IMR-90 (cell line): ENCODE data around the gene IL21. TPM values are rescaled to one million over a fixed set of nuclear protein-coding genes. Genes with fewer than 3 reads are reported as not detected.

ENCODE experiments used
- ATAC-seq: fragments of 200-7000 bp; cut with Tn5 transposase; 2 replicates; pipeline ENCODE4 v1.9.1; 2020; ENCODE audit warnings: low read depth, mild to moderate bottlenecking, moderate library complexity
- BruUV-seq: library from RNA; stranded (reverse); fragments of 400-500 nt; replicated peaks from 2 replicates; lab custom pipeline; 2021; lab: Mats Ljungman, UMichigan
- CTCF ChIA-PET: fragments of 300-600 bp; formaldehyde crosslinking; extraction: SDS; loops from one replicate; lab custom pipeline; 2021; ENCODE audit warnings: antibody characterized with exemption; lab: Yijun Ruan, JAX
- POLR2A ChIA-PET: fragments of 300-600 bp; sonication (Branson Sonifier 250); formaldehyde crosslinking; loops from one replicate; lab custom pipeline; 2022; ENCODE audit warnings: antibody characterized with exemption; ENCODE audit not compliant: unreplicated experiment; lab: Charles Lee
- DNase-seq: peaks from one replicate; pipeline ENCODE4 v3.0.0; 2013
- H2AFZ ChIP-seq: replicated peaks from 2 replicates; pipeline ENCODE3; 2013; ENCODE audit warnings: low read length, mild to moderate bottlenecking; ENCODE audit not compliant: poor library complexity
- H2AK5ac ChIP-seq: 2 replicates; pipeline ENCODE4 v1.6.1; 2013; ENCODE audit warnings: low read depth, low read length, inconsistent platforms
- H2AK9ac ChIP-seq: replicated peaks from 2 replicates; pipeline ENCODE3; 2013; ENCODE audit warnings: mild to moderate bottlenecking, low read depth, low read length, moderate library complexity; ENCODE audit not compliant: poor library complexity
- H2BK120ac ChIP-seq: 2 replicates; pipeline ENCODE4 v1.6.1; 2013; ENCODE audit warnings: low read depth, low read length, inconsistent platforms
- H2BK15ac ChIP-seq: 3 replicates; pipeline ENCODE4 v1.6.1; 2013; ENCODE audit warnings: low read depth, low read length, inconsistent platforms
- H2BK20ac ChIP-seq: 2 replicates; pipeline ENCODE4 v1.6.1; 2013; ENCODE audit warnings: low read depth, mild to moderate bottlenecking, inconsistent platforms, low read length, moderate library complexity
- H2BK5ac ChIP-seq: 2 replicates; pipeline ENCODE4 v1.6.1; 2013; ENCODE audit warnings: mild to moderate bottlenecking, low read depth, low read length, inconsistent platforms; ENCODE audit not compliant: poor library complexity, severe bottlenecking
- H3K14ac ChIP-seq: replicated peaks from 2 replicates; pipeline ENCODE4 v1.6.1; 2013; ENCODE audit warnings: low read depth, low read length, inconsistent platforms
- H3K18ac ChIP-seq: 2 replicates; pipeline ENCODE4 v1.6.1; 2013; ENCODE audit warnings: low read depth, low read length, control low read depth
- H3K23ac ChIP-seq: 2 replicates; pipeline ENCODE4 v1.6.1; 2013; ENCODE audit warnings: low read depth, low read length, inconsistent platforms
- H3K27ac ChIP-seq: 2 replicates; pipeline ENCODE4 v1.5.1; 2013; ENCODE audit warnings: mild to moderate bottlenecking, control low read depth, low read length; ENCODE audit not compliant: insufficient read depth
- H3K27me3 ChIP-seq: 2 replicates; pipeline ENCODE4 v1.6.1; 2013; ENCODE audit warnings: low read length; ENCODE audit not compliant: control insufficient read depth, insufficient read depth
- H3K36me3 ChIP-seq: 2 replicates; pipeline ENCODE4 v1.6.1; 2013; ENCODE audit warnings: low read length, mixed read lengths; ENCODE audit not compliant: control insufficient read depth, insufficient read depth
- H3K4ac ChIP-seq: 2 replicates; pipeline ENCODE4 v1.6.1; 2013; ENCODE audit warnings: low read depth, low read length, inconsistent platforms
- H3K4me1 ChIP-seq: 2 replicates; pipeline ENCODE4 v1.6.1; 2013; ENCODE audit warnings: low read length, mixed read lengths; ENCODE audit not compliant: control insufficient read depth, insufficient read depth
- H3K4me2 ChIP-seq: 2 replicates; pipeline ENCODE4 v1.6.1; 2013; ENCODE audit warnings: low read depth, mild to moderate bottlenecking, control low read depth, low read length, moderate library complexity
- H3K4me3 ChIP-seq: 2 replicates; pipeline ENCODE4 v1.5.1; 2013; ENCODE audit warnings: low read depth, mild to moderate bottlenecking, control low read depth, low read length, moderate library complexity; ENCODE audit not compliant: insufficient read depth
- H3K56ac ChIP-seq: 2 replicates; pipeline ENCODE4 v1.6.1; 2013; ENCODE audit warnings: low read length, inconsistent platforms; ENCODE audit not compliant: insufficient read depth; ENCODE audit errors: extremely low read depth
- H3K79me1 ChIP-seq, 2 experiments: 2 replicates each; pipeline ENCODE4 v1.6.1; 2013; ENCODE audit warnings: low read length in 2 of 2, inconsistent platforms in 1 of 2, low read depth in 1 of 2
- H3K9ac ChIP-seq: 2 replicates; pipeline ENCODE4 v1.6.1; 2013; ENCODE audit warnings: low read depth, low read length, control low read depth
- H3K9me1 ChIP-seq: 2 replicates; pipeline ENCODE4 v1.6.1; 2013; ENCODE audit warnings: low read length, inconsistent platforms; ENCODE audit not compliant: insufficient read depth
- H3K9me3 ChIP-seq: 2 replicates; pipeline ENCODE4 v1.6.1; 2013; ENCODE audit warnings: low read length; ENCODE audit not compliant: control insufficient read depth, insufficient read depth
- H4K20me1 ChIP-seq: 2 replicates; pipeline ENCODE4 v1.6.1; 2013; ENCODE audit warnings: low read length, inconsistent platforms; ENCODE audit not compliant: insufficient read depth
- H4K5ac ChIP-seq: 2 replicates; pipeline ENCODE4 v1.6.1; 2013; ENCODE audit warnings: mild to moderate bottlenecking, low read depth, low read length, control low read depth
- H4K8ac ChIP-seq, 2 experiments: 2 replicates each; pipeline ENCODE4 v1.6.1; 2013; ENCODE audit warnings: low read depth in 2 of 2, low read length in 2 of 2, control low read depth in 1 of 2, inconsistent platforms in 1 of 2
- H4K91ac ChIP-seq: 2 replicates; pipeline ENCODE4 v1.6.1; 2013; ENCODE audit warnings: low read depth, low read length, inconsistent platforms; ENCODE audit not compliant: insufficient read depth
- CEBPB ChIP-seq: IDR thresholded peaks from 2 replicates; pipeline ENCODE4 v1.6.1; 2012; ENCODE audit warnings: low read depth, low read length, improper control_type of control experiment
- CHD1 ChIP-seq: IDR thresholded peaks from 2 replicates; pipeline ENCODE4 v1.6.1; 2012; ENCODE audit warnings: low read depth, low read length, improper control_type of control experiment
- FOS ChIP-seq: fragments of 150-350 bp; IDR thresholded peaks from 2 replicates; pipeline ENCODE4 v1.6.1; 2016; ENCODE audit warnings: low read depth, low read length
- MAFK ChIP-seq: IDR thresholded peaks from 2 replicates; pipeline ENCODE4 v1.6.1; 2012; ENCODE audit warnings: low read depth, low read length, improper control_type of control experiment
- MAZ ChIP-seq: IDR thresholded peaks from 2 replicates; pipeline ENCODE4 v1.6.1; 2012; ENCODE audit warnings: low read depth, mild to moderate bottlenecking, low read length, improper control_type of control experiment, moderate library complexity, borderline replicate concordance
- MXI1 ChIP-seq: IDR thresholded peaks from 2 replicates; pipeline ENCODE4 v1.6.1; 2012; ENCODE audit warnings: low read depth, mild to moderate bottlenecking, low read length, moderate library complexity, borderline replicate concordance
- NFE2L2 ChIP-seq: fragments of 150-350 bp; IDR thresholded peaks from 2 replicates; pipeline ENCODE4 v1.6.1; 2016; ENCODE audit warnings: low read depth, mild to moderate bottlenecking, low read length
- POLR2A ChIP-seq: IDR thresholded peaks from 2 replicates; pipeline ENCODE4 v1.6.1; 2012; ENCODE audit warnings: mild to moderate bottlenecking, low read depth, low read length
- RAD21 ChIP-seq: IDR thresholded peaks from 2 replicates; pipeline ENCODE4 v1.6.1; 2012; ENCODE audit warnings: low read length, improper control_type of control experiment
- RCOR1 ChIP-seq: IDR thresholded peaks from 2 replicates; pipeline ENCODE4 v1.6.1; 2012; ENCODE audit warnings: mild to moderate bottlenecking, low read length, improper control_type of control experiment; ENCODE audit not compliant: insufficient replicate concordance
- RFX5 ChIP-seq: IDR thresholded peaks from 2 replicates; pipeline ENCODE4 v1.8.0; 2012; ENCODE audit warnings: low read depth, mild to moderate bottlenecking, low read length, moderate library complexity
- SMC3 ChIP-seq: fragments of 150-350 bp; IDR thresholded peaks from 2 replicates; pipeline ENCODE4 v1.6.1; 2016; ENCODE audit warnings: low read depth, mild to moderate bottlenecking, antibody characterized with exemption, low read length, moderate library complexity
- WGBS, 2 experiments: methylation state at CpG; one replicate each; pipeline versions ENCODE4 v1.1.5 to v1.1.7; 2013; ENCODE audit warnings: missing lambda C conversion rate in 2 of 2; ENCODE audit not compliant: insufficient read length in 1 of 2; ENCODE audit errors: extremely low coverage in 2 of 2; 5-methylcytosine and 5-hydroxymethylcytosine counted together
- dilution Hi-C: fragments of 300-500 bp; cut with HindIII; formaldehyde crosslinking; loops from one replicate; pipeline ENCODE4 v1.14.3; 2018; ENCODE audit warnings: low sequenced_read_pairs; ENCODE audit not compliant: unreplicated experiment
- in situ Hi-C: fragments of 300-500 bp; cut with MboI; formaldehyde crosslinking; loops from 3 replicates; pipeline ENCODE4 v1.14.3; 2019; ENCODE audit warnings: low sequenced_read_pairs, inconsistent platforms, mixed read lengths
- intact Hi-C: fragments of 100-400 bp; cut with micrococcal nuclease; formaldehyde crosslinking; loops from 2 replicates; pipeline ENCODE4 v1.10.0; 2022
- polyA plus RNA-seq, 3 experiments: library from polyadenylated mRNA; depleted of rRNA; stranded (reverse); fragments of >200 nt; gene quantifications; 2 replicates each; pipeline ENCODE4 v1.2.3, GENCODE V29; 2012; ENCODE audit warnings: low replicate concordance in 1 of 3
- total RNA-seq: library from RNA; depleted of rRNA; stranded (reverse); fragments of >200 nt; gene quantifications from 2 replicates; pipeline ENCODE4 v1.2.3, GENCODE V29; 2012
- TF ChIP-seq, protein P1 (sequence below): fragments of 150-350 bp; IDR thresholded peaks from 2 replicates; pipeline ENCODE4 v1.6.1; 2017; ENCODE audit warnings: mild to moderate bottlenecking, antibody characterized with exemption, low read length, low read depth
- TF ChIP-seq, protein P2 (sequence below): fragments of 150-350 bp; IDR thresholded peaks from 2 replicates; pipeline ENCODE4 v1.6.1; 2016; ENCODE audit warnings: low read depth, mild to moderate bottlenecking, low read length, moderate library complexity, borderline replicate concordance
- TF ChIP-seq, protein P3 (sequence below): conservative IDR thresholded peaks from 2 replicates; pipeline ENCODE4 v1.5.1; 2012; ENCODE audit warnings: mild to moderate bottlenecking, low read depth, low read length, improper control_type of control experiment

Gene IL21
- total and polyA plus RNA-seq, 2 of the 4 experiments (the other 2 are of a cell fraction), result not detected

DNA sequence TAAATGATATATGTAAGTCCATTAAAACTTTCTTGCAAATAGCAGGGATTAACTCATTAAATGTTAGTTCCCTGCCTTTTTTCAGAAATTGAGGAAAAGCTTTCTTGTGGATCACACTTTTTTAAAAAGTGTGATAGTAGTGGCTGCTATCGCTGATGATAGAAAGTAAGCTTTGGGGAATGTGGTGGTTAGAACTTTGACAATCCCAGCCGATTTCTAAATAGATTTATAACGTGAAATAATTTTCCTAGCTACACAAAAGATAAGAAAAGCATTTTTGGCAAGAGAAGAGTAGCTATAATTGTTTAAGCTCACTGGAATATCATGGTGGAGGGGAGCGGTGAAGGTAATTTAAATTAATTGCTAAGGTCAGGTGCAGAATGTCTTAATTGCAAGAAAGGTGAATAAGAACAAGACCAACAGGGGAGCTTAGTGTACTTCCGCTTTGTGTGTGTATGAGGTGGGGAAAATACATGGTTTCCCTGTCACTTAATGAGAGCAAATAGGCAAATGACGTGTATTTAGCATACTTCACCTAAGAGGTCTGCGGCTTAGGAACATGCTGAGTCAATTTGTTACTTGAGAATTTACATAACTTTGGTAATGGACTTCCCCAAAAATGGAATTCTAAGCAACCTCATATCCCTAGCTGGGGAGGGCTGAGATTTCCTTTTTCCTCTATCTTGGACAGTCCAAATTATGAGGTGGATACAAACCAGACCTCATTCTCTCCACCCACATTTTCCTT is 11.7 kb upstream of the IL21 start:
- Histone ChIP-seq H2AK5ac (no peak overlapping the region), H3K4ac (no peak overlapping the region), H3K27me3 (peaks cover 3% of the 10 kb centered on the region; the same call in 1 of the 2 replicates), H2BK120ac (no peak overlapping the region), H3K27ac (no peak overlapping the region), H3K4me1 (no peaks in the 10 kb centered on the region), H3K23ac (no peak overlapping the region), H3K36me3 (no peaks in the 10 kb centered on the region), H2AK9ac (no peak overlapping the region), H3K9me3 (no peaks in the 10 kb centered on the region), H4K5ac (no peak overlapping the region), H3K4me2 (no peak overlapping the region), H3K14ac (no peak overlapping the region), H2BK20ac (no peak overlapping the region), H3K56ac (no peak overlapping the region), H4K20me1 (no peaks in the 10 kb centered on the region), H2BK15ac (no peak overlapping the region), H3K9ac (no peak overlapping the region), H3K4me3 (no peak overlapping the region), H2AFZ (no peak overlapping the region), H4K91ac (no peak overlapping the region), H2BK5ac (no peak overlapping the region), H3K18ac (no peak overlapping the region), H4K8ac (no peak overlapping the region), H3K79me1 (no peaks in the 10 kb centered on the region), H3K9me1 (no peaks in the 10 kb centered on the region)
- intact Hi-C loops, result no loop called here
- DNase-seq, result peak; percentile 47
- TF ChIP-seq MXI1, result no peak
- no peak for TF ChIP-seq CEBPB
- TF ChIP-seq RAD21, result no peak
- TF ChIP-seq RCOR1, result no peak
- no peak for TF ChIP-seq MAFK
- no peak for TF ChIP-seq FOS
- TF ChIP-seq, protein P1, sequence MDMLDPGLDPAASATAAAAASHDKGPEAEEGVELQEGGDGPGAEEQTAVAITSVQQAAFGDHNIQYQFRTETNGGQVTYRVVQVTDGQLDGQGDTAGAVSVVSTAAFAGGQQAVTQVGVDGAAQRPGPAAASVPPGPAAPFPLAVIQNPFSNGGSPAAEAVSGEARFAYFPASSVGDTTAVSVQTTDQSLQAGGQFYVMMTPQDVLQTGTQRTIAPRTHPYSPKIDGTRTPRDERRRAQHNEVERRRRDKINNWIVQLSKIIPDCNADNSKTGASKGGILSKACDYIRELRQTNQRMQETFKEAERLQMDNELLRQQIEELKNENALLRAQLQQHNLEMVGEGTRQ, result no peak
- TF ChIP-seq, protein P2, sequence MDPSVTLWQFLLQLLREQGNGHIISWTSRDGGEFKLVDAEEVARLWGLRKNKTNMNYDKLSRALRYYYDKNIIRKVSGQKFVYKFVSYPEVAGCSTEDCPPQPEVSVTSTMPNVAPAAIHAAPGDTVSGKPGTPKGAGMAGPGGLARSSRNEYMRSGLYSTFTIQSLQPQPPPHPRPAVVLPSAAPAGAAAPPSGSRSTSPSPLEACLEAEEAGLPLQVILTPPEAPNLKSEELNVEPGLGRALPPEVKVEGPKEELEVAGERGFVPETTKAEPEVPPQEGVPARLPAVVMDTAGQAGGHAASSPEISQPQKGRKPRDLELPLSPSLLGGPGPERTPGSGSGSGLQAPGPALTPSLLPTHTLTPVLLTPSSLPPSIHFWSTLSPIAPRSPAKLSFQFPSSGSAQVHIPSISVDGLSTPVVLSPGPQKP, result no peak
- no peak for TF ChIP-seq POLR2A
- no peak for TF ChIP-seq CHD1
- TF ChIP-seq SMC3, result no peak
- TF ChIP-seq RFX5, result no peak
- TF ChIP-seq NFE2L2, result no peak
- TF ChIP-seq MAZ, result no peak
- TF ChIP-seq, protein P3, sequence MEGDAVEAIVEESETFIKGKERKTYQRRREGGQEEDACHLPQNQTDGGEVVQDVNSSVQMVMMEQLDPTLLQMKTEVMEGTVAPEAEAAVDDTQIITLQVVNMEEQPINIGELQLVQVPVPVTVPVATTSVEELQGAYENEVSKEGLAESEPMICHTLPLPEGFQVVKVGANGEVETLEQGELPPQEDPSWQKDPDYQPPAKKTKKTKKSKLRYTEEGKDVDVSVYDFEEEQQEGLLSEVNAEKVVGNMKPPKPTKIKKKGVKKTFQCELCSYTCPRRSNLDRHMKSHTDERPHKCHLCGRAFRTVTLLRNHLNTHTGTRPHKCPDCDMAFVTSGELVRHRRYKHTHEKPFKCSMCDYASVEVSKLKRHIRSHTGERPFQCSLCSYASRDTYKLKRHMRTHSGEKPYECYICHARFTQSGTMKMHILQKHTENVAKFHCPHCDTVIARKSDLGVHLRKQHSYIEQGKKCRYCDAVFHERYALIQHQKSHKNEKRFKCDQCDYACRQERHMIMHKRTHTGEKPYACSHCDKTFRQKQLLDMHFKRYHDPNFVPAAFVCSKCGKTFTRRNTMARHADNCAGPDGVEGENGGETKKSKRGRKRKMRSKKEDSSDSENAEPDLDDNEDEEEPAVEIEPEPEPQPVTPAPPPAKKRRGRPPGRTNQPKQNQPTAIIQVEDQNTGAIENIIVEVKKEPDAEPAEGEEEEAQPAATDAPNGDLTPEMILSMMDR, result no peak
- no TSS peak for BruUV-seq
- dilution Hi-C loops, result no loop called here
- CTCF ChIA-PET, result interaction anchor here (0.6 to 1.2 kb wide), 2 partner anchors 26 to 100 kb away, joined by 3 to 4 read pairs; partner anchors contain the start of gene BBS12
- ATAC-seq, result no peak
- POLR2A ChIA-PET, result no interaction called here
- in situ Hi-C loops, result no loop called here
- WGBS, 2 experiments, result 64% methylated on average over 1 of the region's 7 CpGs; no CpG with 5 or more reads in 1 of the 2 experiments
